ENCODE data around the gene IL22RA1. TPM values are rescaled to one million over a fixed set of nuclear protein-coding genes. Genes with fewer than 3 reads are reported as not detected.

Gene IL22RA1
- total RNA-seq: not detected

GRCh38 chr1:24142546-24143534, at the start of gene IL22RA1:
Gene IL22RA1, minus strand, starts transcription at chr1:24143140. Its CDS starts 58 bp downstream, at chr1:24143082.
- DNase-seq (ENCODE audit: low spot score): no peak
- ATAC-seq: peak; percentile 39
- intact Hi-C loops (cut with DNase I): no loop called here

GRCh38 chr1:24191860-24192259, 48.9 kb upstream of the IL22RA1 start:
- intact Hi-C loops (cut with DNase I): no loop called here
- DNase-seq (ENCODE audit: low spot score) (no peak), ATAC-seq (no peak)

GRCh38 chr1:24190983-24191461, 48.1 kb upstream of the IL22RA1 start:
- DNase-seq (ENCODE audit: low spot score) (no peak), ATAC-seq (no peak)
- intact Hi-C loops (cut with DNase I): no loop called here

GRCh38 chr1:24189528-24189927, 46.6 kb upstream of the IL22RA1 start:
- intact Hi-C loops (cut with DNase I): no loop called here
- ATAC-seq (no peak), DNase-seq (ENCODE audit: low spot score) (no peak)

- no peak for DNase-seq (ENCODE audit: low spot score)
- intact Hi-C loops (cut with DNase I): no loop called here
- peak; percentile 74 for ATAC-seq
These were observed 44.3 kb upstream of the IL22RA1 start, which contains the start of gene IFNLR1 for GRCh38 chr1:24186993-24187790. Gene IFNLR1, minus strand, starts transcription at chr1:24187289. Its CDS starts 41 bp downstream, at chr1:24187248.

- no peak for ATAC-seq
These were observed 43.7 kb upstream of the IL22RA1 start for GRCh38 chr1:24186711-24186992.

GRCh38 chr1:24186031-24186710, 43.2 kb upstream of the IL22RA1 start:
- intact Hi-C loops (cut with DNase I): no loop called here
- DNase-seq (ENCODE audit: low spot score): no peak
- ATAC-seq: no peak

More at GRCh38 chr1:24186711-24186992, 43.7 kb upstream of the IL22RA1 start:
- intact Hi-C loops (cut with DNase I): no loop called here
- DNase-seq (ENCODE audit: low spot score): no peak

GRCh38 chr1:24185076-24185475, 42.1 kb upstream of the IL22RA1 start:
- intact Hi-C loops (cut with DNase I): no loop called here
- no peak for ATAC-seq
- DNase-seq (ENCODE audit: low spot score): no peak

- intact Hi-C loops (cut with DNase I): no loop called here
- DNase-seq (ENCODE audit: low spot score) (no peak), ATAC-seq (no peak)
These were observed 39.1 kb upstream of the IL22RA1 start for GRCh38 chr1:24182061-24182460.

GRCh38 chr1:24181619-24182018, 38.7 kb upstream of the IL22RA1 start:
- DNase-seq (ENCODE audit: low spot score): no peak
- intact Hi-C loops (cut with DNase I): no loop called here
- ATAC-seq: no peak

GRCh38 chr1:24180676-24181075, 37.7 kb upstream of the IL22RA1 start:
- ATAC-seq (no peak), DNase-seq (ENCODE audit: low spot score) (no peak)
- intact Hi-C loops (cut with DNase I): no loop called here

GRCh38 chr1:24179251-24179840, 36.4 kb upstream of the IL22RA1 start:
- ATAC-seq (no peak), DNase-seq (ENCODE audit: low spot score) (no peak)
- intact Hi-C loops (cut with DNase I): no loop called here

- intact Hi-C loops (cut with DNase I): no loop called here
- ATAC-seq: no peak
- DNase-seq (ENCODE audit: low spot score): no peak
These were observed 35.5 kb upstream of the IL22RA1 start for GRCh38 chr1:24178407-24178806.

GRCh38 chr1:24177161-24177560, 34.2 kb upstream of the IL22RA1 start:
- intact Hi-C loops (cut with DNase I): no loop called here
- no peak for ATAC-seq

GRCh38 chr1:24175033-24175755, 32.3 kb upstream of the IL22RA1 start:
- DNase-seq (ENCODE audit: low spot score): no peak
- ATAC-seq: no peak
- intact Hi-C loops (cut with DNase I): no loop called here

More at GRCh38 chr1:24177161-24177560, 34.2 kb upstream of the IL22RA1 start:
- DNase-seq (ENCODE audit: low spot score): no peak

- intact Hi-C loops (cut with DNase I): no loop called here
- ATAC-seq (no peak), DNase-seq (ENCODE audit: low spot score) (no peak)
These were observed 31.0 kb upstream of the IL22RA1 start for GRCh38 chr1:24173638-24174575.

GRCh38 chr1:24172598-24172997, 29.7 kb upstream of the IL22RA1 start:
- DNase-seq (ENCODE audit: low spot score) (no peak), ATAC-seq (no peak)
- intact Hi-C loops (cut with DNase I): no loop called here

All from sciatic nerve (tissue), 2 donors.